Left lung (tissue), 10 donors: ENCODE results near the gene IL20RA. TPM values are rescaled to one million over a fixed set of nuclear protein-coding genes. Genes with fewer than 3 reads are reported as not detected.

Source experiments
- ATAC-seq: fragments of 200-7000 bp; cut with Tn5 transposase; one replicate; pipeline ENCODE4 v1.9.1; 2020; ENCODE audit warnings: moderate library complexity
- DNase-seq, 4 donors: peaks; one replicate each; pipeline ENCODE4 v3.0.0-alpha.2; 2013 to 2020
- H3K27ac ChIP-seq, 2 donors: fragments of 200-600 bp; sonication (generic) in 1 of 2; one replicate each; pipeline versions ENCODE4 v1.5.0 to v1.8.0; 2020 to 2021
- H3K27me3 ChIP-seq, 2 donors: fragments of 200-600 bp; sonication (generic) in 1 of 2; one replicate each; pipeline versions ENCODE4 v1.5.0 to v1.8.0; 2020 to 2021
- H3K36me3 ChIP-seq, 2 donors: fragments of 200-600 bp; sonication (generic) in 1 of 2; one replicate each; pipeline versions ENCODE4 v1.5.0 to v1.8.0; 2020 to 2021
- H3K4me1 ChIP-seq, 2 donors: fragments of 200-600 bp; one replicate each; pipeline ENCODE4 v1.8.0; 2021
- H3K4me3 ChIP-seq, 2 donors: fragments of 200-600 bp; sonication (generic) in 1 of 2; one replicate each; pipeline versions ENCODE4 v1.5.0 to v1.8.0; 2020 to 2021; ENCODE audit warnings: mild to moderate bottlenecking in 1 of 2
- H3K9me3 ChIP-seq, 2 donors: fragments of 200-600 bp; sonication (generic) in 1 of 2; one replicate each; pipeline versions ENCODE4 v1.5.0 to v1.8.0; 2020 to 2021
- CTCF ChIP-seq, 2 donors: fragments of 200-600 bp; sonication (generic) in 1 of 2; IDR thresholded peaks; one replicate each; pipeline versions ENCODE4 v1.5.0 to v1.8.0; 2021; ENCODE audit warnings: antibody characterized with exemption in 2 of 2
- intact Hi-C, 2 donors: fragments of 100-400 bp; cut with DNase I; formaldehyde crosslinking; loops; one replicate each; pipeline versions ENCODE4 v1.11.2 to v1.14.2; 2022
- polyA plus RNA-seq, 6 donors: library from polyadenylated mRNA; unstranded; fragments of 120-200 nt; gene quantifications; one replicate each; pipeline ENCODE4 v1.2.1, GENCODE V29; 2013; ENCODE audit not compliant: insufficient read length in 6 of 6
- total RNA-seq, 2 donors: library from RNA; stranded (reverse); fragmentation: NEBNext Ultra II Directional; extraction: Animal tissue kit (Norgen Biotek cat#: 25700); gene quantifications; one replicate each; pipeline ENCODE4 v1.2.1, GENCODE V29; 2021
- donor health status: DM: no; HTN: yes; CAD: no.
- donor health status: DM: no; HTN: no; CAD: no.

Gene IL20RA
- total and polyA plus RNA-seq, 8 donors: 1.7 to 6.0 (median 2.6) TPM

GRCh38 chr6:137020776-137021175, 24.0 kb downstream of the IL20RA start:
- DNase-seq (no peak), ATAC-seq (no peak)
- H3K4me1 ChIP-seq: no peaks in the 10 kb centered on the region
- TF ChIP-seq CTCF (IDR thresholded peaks at IDR 0.05): no peak
- H3K27me3 ChIP-seq: peaks cover 0 to 20% of the 10 kb centered on the region in 2 donors
- intact Hi-C loops: no loop called here
- H3K4me3 ChIP-seq: no peak overlapping the region
- H3K27ac ChIP-seq: no peak overlapping the region
- H3K9me3 ChIP-seq: no peaks in the 10 kb centered on the region
- H3K36me3 ChIP-seq: no peaks in the 10 kb centered on the region

GRCh38 chr6:137019476-137020272, 25.1 kb downstream of the IL20RA start:
- Histone ChIP-seq H3K27ac (no peak overlapping the region), H3K4me3 (no peak overlapping the region), H3K36me3 (no peaks in the 10 kb centered on the region), H3K9me3 (no peaks in the 10 kb centered on the region), H3K27me3 (peaks cover 0 to 23% of the 10 kb centered on the region in 2 donors), H3K4me1 (no peaks in the 10 kb centered on the region)
- no peak for ATAC-seq
- TF ChIP-seq CTCF (IDR thresholded peaks at IDR 0.05): no peak
- no peak for DNase-seq
- intact Hi-C loops: no loop called here

- Histone ChIP-seq H3K4me1 (no peaks in the 10 kb centered on the region), H3K9me3 (no peaks in the 10 kb centered on the region), H3K27me3 (peaks cover 0 to 25% of the 10 kb centered on the region in 2 donors), H3K4me3 (no peak overlapping the region), H3K36me3 (no peaks in the 10 kb centered on the region), H3K27ac (no peak overlapping the region)
- no peak for TF ChIP-seq CTCF (IDR thresholded peaks at IDR 0.05)
- no peak for ATAC-seq
- DNase-seq: no peak
- intact Hi-C loops: no loop called here
These were observed 27.7 kb downstream of the IL20RA start for GRCh38 chr6:137017081-137017480.

- intact Hi-C loops: no loop called here
- no peaks in the 10 kb centered on the region for H3K36me3 ChIP-seq
- no peaks in the 10 kb centered on the region for H3K4me1 ChIP-seq
- DNase-seq (no peak), ATAC-seq (no peak)
- peaks cover 0 to 25% of the 10 kb centered on the region in 2 donors for H3K27me3 ChIP-seq
- no peak overlapping the region for H3K27ac ChIP-seq
- no peak for TF ChIP-seq CTCF (IDR thresholded peaks at IDR 0.05)
- no peaks in the 10 kb centered on the region for H3K9me3 ChIP-seq
- no peak overlapping the region for H3K4me3 ChIP-seq
These were observed 28.4 kb downstream of the IL20RA start for GRCh38 chr6:137016356-137016755.

- no peak for ATAC-seq
- DNase-seq: no peak
- Histone ChIP-seq H3K4me3 (no peak overlapping the region), H3K9me3 (no peaks in the 10 kb centered on the region), H3K27ac (no peak overlapping the region), H3K27me3 (peaks cover 0 to 21% of the 10 kb centered on the region in 2 donors), H3K4me1 (no peaks in the 10 kb centered on the region), H3K36me3 (no peaks in the 10 kb centered on the region)
- intact Hi-C loops: no loop called here
- no peak for TF ChIP-seq CTCF (IDR thresholded peaks at IDR 0.05)
These were observed 28.8 kb downstream of the IL20RA start for GRCh38 chr6:137015943-137016342.
